Limb (tissue), 2 donors: Measurements from ENCODE around the gene LRRK1.
A peak's percentile ranks its signal among the peaks of the same experiment; 100 is the strongest.

Experiments used
- DNase-seq, 2 donors: peaks; one replicate each; pipeline ENCODE4 v3.0.0-alpha.2; 2016; ENCODE audit errors: extremely low spot score in 2 of 2

Gene LRRK1

DNA sequence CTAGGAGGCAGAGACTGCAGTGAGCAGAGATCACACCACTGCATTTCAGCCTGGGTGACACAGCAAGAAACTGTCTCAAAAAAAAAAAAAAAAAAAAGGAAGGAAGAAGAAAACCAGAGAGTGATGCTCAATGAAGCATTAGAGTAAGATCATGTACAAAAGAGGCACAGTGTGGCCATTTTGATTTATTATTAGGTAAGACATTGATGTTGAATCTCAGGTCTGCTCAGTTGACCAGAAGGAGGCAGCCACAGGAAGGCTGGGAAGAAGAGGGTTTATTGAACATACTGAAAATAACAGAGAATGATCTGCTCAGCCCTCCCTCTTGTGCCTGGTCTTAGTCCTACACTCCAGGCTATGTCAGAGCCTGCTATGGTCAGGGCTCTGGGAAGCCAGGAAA is 15.6 kb downstream of the LRRK1 start:
- DNase-seq: no peak

- no peak for DNase-seq
These were observed 18.0 kb downstream of the LRRK1 start for GRCh38 chr15:100937171-100937570.

DNA sequence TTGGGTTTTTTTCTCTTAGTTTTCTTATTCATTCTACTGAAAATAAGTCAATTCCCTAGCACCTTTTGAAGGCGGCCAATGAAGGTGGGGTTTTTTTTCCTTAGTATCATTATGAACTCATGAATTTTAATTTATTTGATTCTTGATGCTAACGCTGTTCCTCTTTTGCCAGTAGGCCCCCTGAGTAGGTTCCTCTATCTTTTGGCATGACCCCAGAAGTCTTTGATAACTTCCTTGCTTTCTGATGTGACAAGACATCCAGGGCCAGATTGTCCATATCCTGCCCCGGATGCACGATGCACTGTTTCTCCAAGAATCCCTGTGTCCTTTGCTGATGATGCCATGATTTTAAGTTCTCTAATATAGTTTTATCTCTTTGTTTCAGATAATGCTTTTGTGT is 20.6 kb downstream of the LRRK1 start:
- DNase-seq: no peak

- DNase-seq: no peak
These were observed 21.7 kb downstream of the LRRK1 start for GRCh38 chr15:100940767-100941379.

- DNase-seq: no peak
These were observed 22.4 kb downstream of the LRRK1 start for GRCh38 chr15:100941536-100941935.

DNA sequence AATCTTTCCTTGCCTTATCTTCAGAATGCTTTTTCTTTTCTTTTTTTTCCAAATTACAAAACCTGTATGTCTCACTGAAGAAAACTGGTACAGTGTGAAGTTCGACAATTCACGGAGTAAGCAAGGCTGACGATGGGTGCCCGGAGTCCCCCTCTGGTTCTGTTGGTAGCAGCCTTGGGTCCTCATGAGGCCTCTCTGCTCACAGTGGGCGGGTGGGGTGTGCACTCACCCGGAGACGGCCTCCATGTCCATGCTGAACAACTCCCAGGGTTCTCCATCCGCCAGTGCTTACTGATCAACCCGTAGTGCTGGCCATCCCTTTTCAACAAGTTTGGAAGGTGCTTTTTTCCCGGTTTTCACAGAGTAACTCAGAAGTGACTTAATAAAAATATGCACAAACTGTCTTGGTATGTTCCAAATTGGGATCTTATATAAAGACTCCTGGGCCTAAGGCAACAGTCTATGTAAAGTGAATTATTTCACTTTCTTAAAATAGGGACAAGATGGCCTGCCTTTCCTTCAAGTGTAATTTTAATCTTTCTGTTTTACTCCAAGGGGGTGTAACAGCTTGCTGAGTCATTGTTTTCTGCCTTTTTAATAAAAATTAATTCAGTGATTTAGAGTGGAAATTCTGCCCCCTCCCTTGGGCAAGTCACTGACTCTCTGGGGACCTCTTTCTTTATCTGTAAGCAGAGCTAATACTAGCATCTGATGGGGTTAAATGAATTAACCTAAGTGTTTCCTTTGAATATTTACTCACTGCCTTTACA is 23.7 kb downstream of the LRRK1 start:
- DNase-seq: no peak

DNA sequence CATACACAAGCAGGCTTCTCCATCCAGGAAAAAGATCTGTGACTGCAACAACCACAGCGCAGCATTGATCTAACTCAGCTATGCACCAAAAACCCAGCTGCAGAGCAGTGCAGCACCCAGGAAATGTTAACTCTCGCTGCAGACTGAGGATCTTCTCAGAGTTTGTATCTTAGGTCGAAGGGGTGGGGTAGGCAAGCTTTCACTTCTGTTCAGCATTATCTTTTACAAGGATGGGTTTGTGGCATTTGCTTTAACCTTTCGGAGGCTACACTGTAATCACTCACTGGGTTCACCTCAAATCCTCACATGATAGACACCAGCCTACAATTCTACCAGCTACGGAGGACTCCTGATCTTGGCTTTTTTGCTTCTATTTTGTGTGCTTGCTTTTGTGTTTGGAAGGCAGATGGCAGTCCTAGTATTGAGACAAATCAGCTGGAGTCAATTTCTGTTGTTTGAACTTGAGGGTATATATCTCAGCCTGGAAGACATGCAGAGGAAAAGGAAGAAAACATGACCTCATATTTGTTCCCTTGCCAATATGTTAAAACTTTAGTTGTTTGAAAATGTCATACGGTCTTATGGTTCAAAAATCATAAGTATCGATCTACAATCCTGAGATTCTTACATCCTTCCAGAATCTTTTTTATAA is 25.2 kb downstream of the LRRK1 start:
- peak in 1 of 2 donors; percentile 4 for DNase-seq

DNA sequence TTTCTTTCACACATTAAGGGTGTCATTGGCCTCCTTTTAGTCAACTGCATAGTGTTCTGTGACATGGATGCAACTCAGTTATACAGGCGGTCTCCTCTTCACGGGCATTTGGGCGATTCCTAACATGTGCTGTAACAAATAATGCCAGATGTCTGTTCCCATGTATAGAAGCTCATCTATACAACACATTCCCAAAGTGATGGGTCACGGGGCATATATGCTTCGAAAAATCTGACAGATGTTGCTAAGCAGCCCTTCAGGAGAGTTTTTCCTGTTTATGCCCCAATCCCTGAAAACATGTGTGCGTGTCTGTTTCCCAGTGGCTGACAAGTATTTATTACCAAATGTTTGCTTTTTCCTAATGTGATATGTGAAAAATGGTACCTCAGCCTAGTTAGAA is 25.8 kb downstream of the LRRK1 start:
- DNase-seq: peak in 1 of 2 donors; percentile 37

GRCh38 chr15:100947760-100948429 is 28.7 kb downstream of the LRRK1 start:
- peak in 1 of 2 donors; percentile 21 for DNase-seq

DNA sequence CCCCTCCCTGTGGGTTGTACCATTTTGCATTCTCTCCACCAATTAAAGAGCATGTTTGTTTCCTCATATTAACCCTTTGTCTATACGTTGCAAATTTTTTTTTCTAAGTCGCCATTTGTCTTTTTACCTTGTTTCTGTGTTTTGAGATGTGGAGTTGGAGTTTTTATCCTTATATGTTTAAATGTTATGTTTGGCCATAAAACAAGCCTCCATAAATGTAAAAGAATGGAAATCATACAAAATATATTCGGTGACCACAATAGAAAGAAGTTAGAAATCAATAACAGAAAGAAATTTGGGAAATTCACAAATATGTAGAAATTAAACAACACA is 29.2 kb downstream of the LRRK1 start:
- no peak for DNase-seq

GRCh38 chr15:100949691-100950090 is 30.5 kb downstream of the LRRK1 start:
- no peak for DNase-seq

DNA sequence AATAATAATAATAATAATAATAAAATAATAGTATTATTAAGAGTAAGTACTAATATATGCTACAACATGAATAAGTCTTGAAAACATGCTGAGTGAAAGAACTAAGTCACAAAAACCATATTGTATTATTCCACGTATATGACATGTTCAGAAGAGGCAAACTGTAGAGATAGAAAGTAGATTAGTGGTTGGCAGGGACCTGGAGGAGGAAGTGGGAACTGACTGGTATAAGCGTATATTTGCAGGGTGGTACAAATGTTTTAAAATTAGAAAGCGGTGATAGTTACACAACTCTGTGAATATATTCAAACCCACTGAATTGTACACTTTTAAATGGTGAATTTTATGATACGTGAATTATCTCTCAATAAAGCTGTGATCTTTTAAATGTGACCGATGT is 32.8 kb downstream of the LRRK1 start:
- no peak for DNase-seq

GRCh38 chr15:100952566-100952965 is 33.4 kb downstream of the LRRK1 start:
- no peak for DNase-seq

DNA sequence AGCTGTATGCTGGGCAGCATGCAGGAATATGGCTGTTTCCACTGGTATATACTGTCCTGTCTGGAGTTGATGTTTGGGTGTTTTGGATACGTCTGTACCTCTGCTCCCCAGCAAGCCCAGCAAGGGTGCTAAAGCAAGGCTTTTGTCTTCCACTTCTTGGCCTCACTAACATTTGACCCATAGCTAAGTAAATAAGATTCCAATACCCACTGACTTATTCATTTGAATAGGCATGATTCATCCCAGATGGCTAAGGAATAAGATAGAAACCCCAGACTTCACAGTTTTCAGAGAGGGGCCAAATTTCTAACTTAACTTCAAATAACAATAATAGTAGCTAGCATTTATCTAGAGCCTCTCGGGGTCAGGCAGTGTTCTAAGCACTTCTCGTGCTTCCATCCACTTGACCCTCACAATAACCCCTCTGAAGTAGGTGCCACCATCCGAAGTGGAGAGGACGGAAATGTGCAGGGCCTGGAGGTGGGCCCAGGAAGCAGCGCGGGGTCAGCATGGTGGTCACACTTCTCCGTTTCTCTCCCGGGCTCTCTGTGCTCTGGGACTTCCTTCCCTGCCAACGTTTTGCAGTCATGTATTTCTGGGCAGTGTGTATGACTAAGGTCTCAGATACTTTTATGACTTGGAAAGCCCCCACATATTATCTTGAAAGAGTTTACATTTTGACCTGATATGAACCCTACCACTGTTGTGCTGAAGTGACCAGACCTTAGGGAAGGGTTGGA is 39.3 kb downstream of the LRRK1 start:
- DNase-seq: no peak

GRCh38 chr15:100959066-100960050 is 40.2 kb downstream of the LRRK1 start:
- DNase-seq: no peak

DNA sequence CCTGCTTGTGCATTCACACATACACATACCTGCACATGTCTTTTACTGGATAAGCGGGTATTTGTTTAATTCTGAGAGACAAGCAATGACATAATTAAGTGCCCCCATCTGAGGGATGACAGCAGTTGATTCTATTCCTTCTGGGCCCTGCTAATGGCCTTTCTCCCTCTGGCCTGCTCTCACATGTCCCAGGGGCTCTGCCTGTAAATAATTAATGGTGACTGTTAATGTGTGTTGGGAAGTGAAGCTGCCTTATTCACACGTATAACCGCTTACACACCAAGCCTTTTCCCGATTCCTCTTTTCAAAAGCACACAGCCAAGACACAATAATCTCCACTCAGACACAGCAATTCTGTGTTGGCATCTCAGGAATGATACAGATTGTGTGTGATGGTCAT is 47.8 kb downstream of the LRRK1 start:
- no peak for DNase-seq

GRCh38 chr15:100968050-100968966 is 49.2 kb downstream of the LRRK1 start:
- DNase-seq: no peak

DNA sequence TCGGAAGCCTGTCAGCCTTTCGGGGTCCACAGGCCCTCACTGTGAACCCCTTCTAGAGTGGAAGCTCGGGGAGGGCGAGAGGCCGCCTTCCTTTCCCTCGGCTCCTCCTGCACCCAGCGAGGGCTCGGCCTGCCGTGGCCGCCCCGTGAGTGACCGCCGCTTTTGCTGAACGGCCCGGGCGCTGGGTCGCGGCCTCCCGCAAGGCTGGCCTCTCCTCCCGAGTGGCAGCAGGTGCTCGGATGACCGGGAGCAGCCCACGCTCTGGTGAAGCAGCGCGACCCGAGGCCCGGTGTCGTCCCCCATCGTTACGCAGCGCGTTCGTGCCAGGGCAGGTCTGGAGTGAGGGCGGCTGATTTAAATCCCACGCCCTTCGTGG is 53.8 kb downstream of the LRRK1 start:
- DNase-seq: peak in 1 of 2 donors; percentile 41

- peak in 1 of 2 donors; percentile 55 for DNase-seq
These were observed 54.4 kb downstream of the LRRK1 start for GRCh38 chr15:100973351-100974111.
